ENCODE data around the gene ITPA.

Gene ITPA

DNA sequence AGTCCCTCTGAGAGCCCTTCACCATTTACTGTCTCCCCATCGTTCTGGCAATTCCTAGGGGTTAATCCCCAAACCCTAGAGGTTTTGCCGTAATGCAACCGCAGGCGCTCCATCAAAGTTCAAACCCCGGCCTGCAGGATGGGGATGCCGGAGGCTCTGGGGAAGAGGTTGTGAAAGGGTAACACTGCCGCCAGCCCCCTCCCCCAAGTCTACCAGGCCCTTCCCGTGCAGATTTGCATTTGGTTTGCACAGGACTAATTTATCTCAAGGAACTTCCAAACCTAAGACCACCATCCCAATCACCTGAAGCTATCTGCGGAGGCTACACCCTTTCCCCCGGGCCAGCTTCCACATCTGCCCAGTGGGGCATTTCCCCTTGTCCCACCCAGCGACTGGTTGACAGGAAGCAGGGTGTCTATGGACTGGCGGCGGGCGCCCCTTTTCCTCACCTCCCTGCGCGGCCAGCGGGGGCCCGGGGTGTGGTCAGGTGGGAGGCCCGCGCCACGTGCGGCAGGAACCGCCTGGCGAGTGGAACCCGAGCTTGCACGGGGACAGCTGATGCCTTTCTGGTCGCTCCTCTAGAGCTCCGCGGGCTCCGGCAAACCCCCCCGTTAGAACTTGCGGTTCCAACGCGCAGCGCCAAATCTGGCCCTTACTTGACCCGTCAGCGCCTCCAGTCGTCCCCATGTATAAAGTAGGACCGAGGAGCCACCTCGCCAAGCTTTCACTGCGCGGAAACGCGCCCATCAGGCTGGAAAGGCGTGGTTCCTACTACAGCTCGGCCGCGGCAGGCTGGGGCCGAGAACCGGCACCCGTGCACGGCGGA is 39.1 kb downstream of the ITPA start:
- FAIRE-seq, result no peak

DNA sequence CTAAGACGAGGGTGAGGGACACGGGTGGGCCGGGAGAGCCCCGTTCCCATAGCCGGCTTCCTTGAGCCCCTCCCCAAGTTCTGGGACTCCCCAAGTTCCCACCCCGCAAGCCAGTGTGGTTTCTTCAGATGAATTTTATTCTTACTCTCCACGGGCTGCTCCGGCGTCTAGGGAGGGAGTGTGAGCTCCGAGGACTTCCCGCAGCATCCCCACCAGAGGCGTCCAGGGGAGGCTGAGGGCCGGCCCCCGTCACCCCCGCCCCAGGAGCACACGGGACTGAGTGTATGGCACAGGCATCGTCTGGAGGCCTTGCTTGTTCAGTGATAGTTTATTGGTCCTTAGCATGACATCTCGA is 39.7 kb downstream of the ITPA start:
- FAIRE-seq, result no peak

DNA sequence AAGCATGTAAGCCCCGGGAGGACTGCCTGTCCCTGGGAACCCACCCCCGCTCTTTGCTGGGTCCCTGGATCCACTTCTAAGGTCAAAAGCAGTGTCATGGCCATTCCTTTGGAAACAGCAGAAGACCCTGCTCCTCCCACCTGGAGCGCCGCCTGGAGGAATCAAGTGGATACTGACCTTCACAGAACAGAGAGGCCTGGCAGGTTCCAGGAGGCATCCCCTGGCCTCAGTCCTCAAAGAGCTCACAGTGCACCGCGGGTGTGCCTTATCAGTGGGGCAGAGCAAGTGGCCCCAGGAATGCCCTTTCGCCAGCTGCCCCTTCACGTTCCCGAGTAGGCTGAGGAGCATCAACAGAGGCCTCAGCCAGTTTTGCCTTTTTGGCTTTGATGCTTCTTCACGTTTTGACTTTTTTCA is 40.8 kb downstream of the ITPA start:
- no peak for FAIRE-seq

DNA sequence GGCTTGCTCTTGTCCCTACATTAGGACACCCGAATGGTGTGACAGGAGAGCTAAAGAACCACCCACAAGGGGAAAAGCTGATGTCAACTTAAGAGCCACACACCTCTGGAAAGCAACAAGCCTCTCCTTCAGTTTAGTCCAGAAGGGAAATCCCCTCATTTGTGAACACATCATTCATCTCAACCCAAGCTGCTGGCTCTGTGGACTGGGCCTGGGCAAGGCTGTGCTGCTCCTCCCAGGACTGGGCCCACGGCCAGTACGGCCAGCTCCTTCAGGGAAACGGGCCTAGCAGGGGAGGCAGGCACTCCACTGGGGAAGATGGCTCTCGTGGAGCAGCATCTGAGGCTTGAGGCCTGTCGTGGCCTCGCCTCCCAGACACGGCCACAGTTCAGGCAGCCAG is 42.5 kb downstream of the ITPA start:
- no peak for FAIRE-seq

DNA sequence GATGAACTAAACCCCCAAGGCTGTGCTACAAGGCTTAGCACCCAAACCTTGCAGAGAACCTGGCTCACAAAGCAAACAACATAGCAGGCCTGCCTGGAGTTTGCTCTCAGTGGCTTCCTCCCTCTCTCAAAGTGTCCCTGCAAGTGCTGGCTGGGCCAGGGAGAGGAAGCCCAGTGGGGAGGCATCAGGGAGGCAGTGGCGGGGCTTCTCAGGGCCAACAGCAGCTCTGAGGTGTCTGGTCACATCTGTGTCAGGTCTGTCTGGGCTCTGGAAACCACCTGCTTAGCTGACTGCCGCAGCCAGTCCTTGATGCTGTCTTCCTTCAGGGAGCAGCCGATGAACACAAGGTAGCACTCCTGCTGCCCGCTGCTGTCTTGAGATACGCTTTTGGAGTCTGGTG is 46.4 kb downstream of the ITPA start:
- no peak for FAIRE-seq

DNA sequence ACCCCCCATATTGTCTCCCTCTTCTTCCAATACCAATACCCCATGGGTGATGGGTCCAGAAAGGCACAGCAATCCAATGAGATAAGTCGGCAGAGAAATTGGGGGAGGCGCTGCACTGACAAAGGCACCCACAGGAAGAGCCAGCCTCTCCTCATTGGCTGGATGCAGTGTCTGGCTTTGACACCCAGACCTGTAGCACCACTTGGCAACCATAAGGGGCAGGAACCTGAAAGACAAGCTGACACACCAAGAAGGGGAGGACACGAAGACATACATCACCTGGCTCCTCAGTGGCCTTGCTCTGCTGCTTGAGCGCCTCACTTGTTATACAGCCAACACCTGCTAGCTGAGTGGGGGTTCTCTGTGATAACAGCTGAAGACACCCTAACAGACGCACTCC is 49.1 kb downstream of the ITPA start:
- FAIRE-seq, result no peak

DNA sequence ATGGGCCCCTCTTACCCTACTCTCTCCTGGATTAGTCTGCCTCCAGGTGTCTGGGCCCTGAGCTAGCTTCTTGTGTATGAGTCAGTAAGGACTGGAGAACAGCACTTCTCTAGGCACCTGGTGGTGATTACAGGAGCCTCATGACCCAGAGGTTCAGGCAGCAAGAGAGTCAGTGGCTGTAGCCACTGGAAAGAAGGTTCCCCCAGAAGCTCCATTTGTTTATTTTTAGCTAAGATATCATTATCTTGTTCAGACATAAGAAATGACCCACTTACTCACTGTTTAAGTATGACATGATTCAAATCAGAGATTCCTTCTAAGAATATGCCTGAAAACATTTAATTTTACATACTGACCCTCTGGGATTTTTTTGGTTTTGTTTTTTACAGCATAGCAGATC is 53.3 kb downstream of the ITPA start:
- FAIRE-seq, result no peak

DNA sequence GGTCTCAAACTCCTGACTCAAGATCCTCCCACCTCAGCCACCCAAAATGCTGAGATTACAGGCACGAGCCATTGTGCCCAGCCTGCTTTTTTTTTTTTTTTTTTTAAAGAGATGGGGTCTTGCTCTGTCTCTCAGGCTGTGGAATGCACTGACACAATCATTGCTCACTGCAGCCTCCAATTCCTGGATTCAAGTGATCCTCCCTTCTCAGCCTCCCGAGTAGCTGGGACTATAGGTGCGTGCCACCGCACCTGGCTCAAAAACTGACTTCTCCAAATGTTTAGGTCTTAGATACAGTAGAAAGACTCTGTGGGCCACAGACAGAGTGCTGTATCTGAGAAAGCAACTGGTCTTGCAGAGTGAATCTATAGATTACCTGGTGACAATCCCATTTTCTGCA is 60.8 kb downstream of the ITPA start:
- FAIRE-seq, result no peak

DNA sequence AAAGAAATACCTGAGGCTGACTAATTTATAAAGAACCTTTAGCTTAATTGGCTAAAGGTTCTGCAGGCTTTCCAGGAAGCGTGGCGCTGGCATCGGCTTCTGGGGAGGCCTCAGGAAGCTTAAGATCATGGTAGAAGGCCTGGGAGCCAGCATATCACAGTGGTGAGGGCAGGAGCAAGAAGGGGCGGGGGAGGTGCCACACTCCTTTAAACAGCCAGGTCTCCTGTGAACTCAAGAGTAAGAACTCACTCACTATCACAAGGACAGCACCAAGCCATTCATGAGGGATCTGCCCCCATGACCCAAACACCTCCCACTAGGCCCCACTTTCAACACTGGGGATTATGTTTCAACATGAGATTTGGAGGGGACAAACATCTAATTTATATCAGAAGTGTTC is 64.1 kb downstream of the ITPA start:
- no peak for FAIRE-seq

Measured in islet of Langerhans (tissue), 1 donor.